ENCODE results near the gene NEK10.
"Not testable (repeated sequence)": the region's sequence is repeated elsewhere in the genome, so short reads cannot be mapped to it uniquely, and the experiment has no call there.

Gene NEK10

DNA sequence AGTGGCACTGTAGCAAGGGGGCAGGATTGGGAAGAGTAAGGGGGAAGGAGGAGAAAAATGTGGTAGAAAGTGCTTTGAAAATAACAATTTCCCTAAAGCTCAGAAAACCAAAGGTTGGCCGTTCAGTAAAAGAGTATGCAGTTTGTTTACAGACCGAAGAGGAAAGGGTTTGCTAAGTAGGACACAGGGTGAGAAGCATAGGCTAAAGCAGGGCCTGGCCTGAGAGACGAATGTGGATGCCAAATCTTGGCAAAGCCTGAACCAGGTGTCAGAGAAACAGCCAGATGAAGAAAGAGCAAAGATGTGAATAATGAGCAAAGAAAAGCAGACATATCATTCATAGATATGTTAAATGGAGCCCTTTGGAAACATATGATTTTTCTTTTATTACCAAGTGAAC, 17.1 kb downstream of the NEK10 start:
- no peak for DNase-seq (ENCODE audit: low read depth, low spot score)

DNA sequence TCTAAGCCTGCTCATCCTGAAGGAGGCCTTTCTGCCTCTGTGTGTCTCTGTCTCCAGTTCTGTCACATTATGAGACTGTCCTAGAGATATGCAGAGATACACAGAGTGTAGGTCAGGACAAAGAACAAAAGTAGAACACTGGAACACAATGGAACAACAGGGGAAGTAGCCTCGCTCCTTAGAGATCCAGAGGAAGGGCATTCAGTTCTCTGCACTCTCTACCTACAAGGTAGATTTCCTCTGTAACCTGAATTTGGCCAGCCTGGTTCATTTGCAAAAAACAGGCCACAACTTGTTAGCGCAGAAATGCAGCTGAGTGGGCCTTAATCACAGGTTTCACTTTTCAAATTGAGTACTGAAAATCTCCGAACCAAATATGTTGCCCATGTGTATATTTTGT, 19.4 kb downstream of the NEK10 start:
- no peak for DNase-seq (ENCODE audit: low read depth, low spot score)

DNA sequence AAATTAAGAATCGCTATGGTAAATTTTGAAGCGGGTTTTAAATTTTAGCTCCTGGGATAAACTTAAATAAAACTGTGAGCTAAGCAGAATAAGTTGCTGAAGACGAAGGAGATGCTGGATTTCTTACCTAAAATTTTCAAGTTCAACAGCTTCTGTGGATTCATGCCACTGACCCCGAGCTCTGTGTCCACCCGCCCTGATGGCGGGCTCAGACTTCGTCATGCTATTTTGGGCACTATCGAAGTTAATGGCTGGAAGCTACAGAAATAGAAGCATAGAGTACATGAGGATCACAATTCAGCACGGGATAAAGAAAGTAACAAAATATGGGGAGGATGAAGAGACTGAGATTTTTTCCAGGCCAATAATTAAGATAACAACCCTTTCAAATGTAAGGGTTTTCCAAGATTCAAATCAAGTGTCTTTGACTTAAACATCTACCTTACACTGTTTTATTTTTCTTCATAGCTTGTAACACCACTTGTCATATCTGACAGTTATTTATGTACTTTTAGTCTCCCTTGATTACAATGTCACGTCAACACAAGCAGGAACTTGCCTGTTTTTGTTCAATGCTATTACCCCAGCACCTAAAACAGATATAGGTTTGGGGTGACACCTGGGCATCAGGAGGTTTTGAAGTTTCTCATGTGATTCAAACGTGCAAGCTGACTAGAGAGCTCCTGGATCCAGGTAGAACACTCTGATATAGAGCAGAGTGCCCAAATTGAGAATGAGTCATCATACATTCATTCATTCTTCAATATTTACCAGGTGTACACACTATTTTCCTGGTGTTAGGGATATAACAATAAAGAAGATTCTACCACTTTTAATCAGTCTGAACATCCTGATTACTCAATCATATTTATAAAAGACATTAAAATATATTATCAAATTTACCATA, 23.0 kb downstream of the NEK10 start:
- no peak for DNase-seq (ENCODE audit: low read depth, low spot score)

DNA sequence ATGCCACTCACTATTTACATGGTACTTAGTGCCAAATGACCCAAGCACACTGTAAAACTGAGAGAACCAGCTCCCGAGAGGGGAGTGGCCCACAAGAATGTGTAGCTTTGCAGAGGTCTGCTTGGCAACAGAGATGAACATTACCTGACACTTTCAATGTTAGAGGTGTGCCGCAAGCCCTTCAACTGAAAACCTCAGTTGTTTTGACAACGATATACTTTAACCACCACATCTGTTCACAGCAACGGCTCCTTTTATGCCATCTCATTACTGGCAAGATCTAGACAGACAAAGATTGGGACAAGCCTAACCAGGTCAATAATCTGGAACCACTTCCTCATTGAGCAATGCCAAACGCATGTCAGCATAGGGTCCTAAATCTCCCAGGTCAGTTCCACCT, 23.7 kb downstream of the NEK10 start:
- no peak for DNase-seq (ENCODE audit: low read depth, low spot score)

DNA sequence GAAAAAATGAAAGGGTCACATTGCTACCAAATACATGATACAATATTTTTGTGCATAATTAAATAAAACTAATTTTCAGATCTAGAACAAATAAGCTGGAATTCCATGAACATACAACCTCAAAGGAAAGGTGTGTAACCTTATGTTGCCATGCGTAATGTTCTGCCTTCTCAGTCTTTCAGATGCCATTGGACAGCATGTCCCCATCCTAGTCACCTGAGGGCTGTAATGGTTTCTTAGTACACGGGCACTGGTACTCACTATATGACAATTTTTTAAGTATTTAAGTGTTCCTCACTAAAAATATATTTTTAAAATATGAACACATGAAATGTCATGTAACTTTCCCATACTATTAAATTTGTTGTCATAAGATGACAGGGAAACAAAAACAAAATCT, 24.1 kb downstream of the NEK10 start:
- DNase-seq (ENCODE audit: low read depth, low spot score), result no peak

DNA sequence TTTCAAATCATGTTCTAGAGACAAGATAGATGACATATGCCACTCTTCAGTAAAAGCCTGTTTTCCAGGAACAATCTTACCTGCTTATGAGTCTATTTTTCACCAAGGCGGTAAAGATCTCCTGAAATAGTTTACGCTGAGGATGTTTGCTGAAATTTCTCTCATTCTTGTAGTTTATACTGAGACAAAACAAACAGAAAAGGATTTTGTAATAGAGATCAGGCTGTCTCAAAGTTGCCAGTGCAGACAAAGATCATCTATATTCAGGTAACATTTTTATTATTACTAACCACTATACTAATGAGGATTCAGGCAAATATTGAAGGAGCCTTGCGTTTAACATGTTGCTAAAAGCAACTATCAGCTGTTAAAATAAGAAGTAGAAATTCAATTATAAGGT, 25.0 kb downstream of the NEK10 start:
- DNase-seq (ENCODE audit: low read depth, low spot score), result no peak

DNA sequence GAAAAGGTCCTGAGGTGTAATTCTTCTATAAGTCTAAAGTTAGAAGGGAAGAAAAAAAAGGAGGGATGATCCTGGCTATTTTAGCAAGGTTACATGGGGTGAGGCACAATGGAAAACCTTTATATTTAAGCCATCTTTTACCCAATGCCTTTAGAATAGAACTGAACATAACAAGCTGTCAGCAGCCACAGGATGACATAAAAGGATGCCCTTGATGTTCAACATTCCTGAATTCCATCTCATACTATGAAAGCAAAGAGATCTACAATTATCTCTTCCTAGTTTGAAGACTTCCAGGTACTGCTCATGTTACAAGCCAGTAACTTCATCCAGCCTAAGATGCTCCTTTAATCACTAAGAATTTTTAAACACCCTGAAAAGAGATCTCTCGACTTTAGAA, 26.9 kb downstream of the NEK10 start:
- no peak for DNase-seq (ENCODE audit: low read depth, low spot score)

DNA sequence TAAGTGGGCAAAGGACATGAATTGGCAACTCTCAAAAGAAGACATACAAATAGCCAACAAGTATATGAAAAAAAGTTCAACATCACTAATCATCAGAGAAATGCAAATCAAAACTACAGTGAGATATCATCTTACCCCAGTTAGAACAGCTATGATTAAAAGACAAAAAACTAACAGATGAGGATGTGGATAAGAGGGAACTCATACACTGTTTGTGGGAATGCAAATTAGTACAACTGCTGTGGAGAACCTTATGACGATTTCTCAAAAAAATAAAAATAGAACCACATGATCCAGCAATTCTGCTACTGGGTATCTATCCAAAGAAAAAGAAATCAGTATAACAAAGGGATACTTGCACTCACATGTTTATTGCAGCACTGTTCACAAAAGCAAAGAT, 28.6 kb downstream of the NEK10 start:
- DNase-seq (ENCODE audit: low read depth, low spot score), result no peak

DNA sequence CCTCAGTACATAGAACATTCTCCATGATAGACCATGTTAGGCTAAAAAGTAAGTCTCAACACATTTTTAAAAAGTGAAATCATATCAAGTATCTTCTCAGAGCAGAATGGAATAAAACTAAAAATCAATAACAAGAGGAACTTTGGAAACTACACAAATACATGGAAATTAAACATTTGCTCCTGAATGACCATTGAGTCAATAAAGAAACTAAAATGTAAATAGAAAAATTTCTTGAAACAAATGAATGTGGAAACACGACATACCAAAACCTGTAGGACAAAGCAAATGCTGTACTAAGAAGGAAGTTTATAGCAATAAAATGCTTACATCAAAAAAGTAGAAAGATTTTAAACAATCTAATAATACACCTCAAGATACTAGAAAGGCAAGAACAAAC, 33.6 kb downstream of the NEK10 start:
- no peak for DNase-seq (ENCODE audit: low read depth, low spot score)

DNA sequence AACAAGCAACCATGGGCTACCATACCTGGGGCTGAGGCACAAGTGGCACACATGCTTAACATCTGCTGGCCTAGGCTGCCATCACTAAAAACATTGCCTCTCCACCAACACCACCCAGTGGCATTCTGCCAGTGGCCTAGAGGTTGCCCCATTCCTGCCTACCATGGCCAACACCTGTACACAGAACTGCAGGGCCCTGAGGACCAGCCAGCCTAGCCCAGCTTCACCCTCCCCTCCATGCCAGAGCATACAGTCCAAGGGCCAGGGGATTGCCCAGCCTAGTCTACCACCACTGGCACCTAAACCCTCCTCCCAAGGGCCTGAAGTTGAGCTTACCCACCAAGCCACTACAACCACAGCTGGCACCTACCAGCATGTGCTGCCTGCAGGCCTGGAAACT, 35.3 kb downstream of the NEK10 start:
- DNase-seq (ENCODE audit: low read depth, low spot score), result no peak

DNA sequence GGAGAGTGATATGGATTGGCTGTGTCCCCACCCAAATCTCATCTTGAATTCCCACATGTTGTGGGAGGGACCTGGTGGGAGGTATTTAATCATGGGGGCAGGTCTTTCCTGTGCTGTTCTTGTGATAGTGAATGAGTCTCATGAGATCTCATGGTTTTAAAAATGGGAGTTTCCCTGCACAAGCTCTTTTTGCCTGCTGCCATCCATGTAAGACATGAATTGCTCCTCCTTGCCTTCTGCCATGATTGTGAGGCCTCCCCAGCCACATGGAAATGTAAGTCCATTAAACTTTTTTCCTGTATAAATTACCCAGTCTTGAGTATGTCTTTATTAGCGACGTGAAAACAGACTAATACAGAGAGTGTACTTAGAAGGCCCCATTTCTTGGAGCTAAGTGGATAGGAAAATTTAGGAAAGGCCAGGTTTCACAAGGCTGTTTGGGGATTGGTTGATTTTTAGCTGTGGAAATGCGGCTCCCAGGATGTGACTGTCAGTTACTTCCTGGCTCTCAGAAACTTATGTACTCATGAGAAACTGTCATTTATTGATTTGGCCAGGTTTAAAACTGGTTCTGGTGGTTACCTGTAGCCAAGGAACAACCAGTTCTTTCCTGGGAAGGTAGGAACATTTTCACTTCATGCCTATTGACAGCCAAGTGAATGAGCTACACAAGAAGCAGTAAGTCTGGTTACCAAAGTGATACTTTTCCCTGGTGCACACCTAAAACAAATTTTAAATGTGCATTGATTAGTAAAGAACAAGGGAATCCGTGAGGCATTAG, 40.0 kb downstream of the NEK10 start:
- DNase-seq (ENCODE audit: low read depth, low spot score), result not testable (repeated sequence)

DNA sequence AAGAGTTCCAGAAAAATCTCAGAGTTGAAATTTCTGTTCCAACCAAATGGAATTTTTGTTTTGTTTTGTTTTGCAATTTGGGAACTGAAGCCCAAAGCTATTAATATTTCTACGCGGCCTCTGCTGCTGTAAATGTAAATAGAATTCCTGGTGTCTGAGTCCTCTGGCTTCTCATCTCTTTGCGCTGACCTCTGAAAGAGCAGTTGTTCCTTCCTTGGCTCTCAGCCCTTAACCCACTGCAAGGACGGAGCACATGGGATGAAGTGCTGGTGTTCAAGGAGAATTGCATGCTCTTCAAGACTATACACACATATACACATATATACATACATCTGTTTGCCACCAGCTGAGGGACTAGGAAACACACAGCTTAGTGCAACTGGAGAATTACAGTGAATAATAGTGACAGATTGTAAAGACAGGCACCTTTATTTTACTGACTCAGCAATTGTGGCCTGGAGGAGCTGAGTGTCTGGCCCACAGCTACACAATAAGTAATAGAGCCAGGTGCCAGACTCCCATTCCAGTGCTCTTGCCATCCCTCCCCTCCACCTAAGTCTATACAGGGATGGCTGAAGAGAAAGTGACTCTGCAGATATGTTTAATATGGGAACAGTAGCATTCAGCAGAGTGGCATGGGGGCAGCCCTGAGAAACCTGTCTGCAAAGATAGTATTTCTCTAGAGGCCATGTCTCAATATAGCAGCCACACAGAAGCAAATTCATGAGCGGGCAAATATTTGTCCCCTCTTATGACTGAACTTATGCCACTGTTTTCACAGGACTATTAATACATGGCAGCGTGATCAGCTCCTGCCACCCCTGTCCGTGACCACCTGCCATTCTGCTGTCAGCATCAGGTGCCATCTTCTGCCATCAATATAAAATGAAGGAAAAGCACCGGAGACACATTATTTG, 42.3 kb downstream of the NEK10 start:
- DNase-seq (ENCODE audit: low read depth, low spot score), result no peak

DNA sequence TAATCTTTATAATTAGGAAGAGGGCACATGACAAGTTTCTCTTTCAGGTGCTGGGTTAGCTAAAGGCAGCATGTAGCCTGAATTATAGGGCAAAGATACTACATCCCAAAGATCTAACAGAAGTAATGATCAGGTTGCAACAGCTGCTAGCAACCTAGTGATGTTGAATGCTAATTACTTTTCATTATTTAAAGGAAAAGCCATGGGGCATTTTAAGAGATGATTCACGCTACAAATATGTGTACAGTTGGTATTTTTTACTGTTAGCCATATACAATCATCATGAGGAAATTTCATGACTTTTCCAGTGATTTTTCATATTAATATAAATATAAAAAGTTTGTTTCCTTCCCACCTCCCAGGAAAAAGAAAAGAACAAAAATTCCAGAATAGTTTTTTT, 43.0 kb downstream of the NEK10 start:
- DNase-seq (ENCODE audit: low read depth, low spot score), result no peak

DNA sequence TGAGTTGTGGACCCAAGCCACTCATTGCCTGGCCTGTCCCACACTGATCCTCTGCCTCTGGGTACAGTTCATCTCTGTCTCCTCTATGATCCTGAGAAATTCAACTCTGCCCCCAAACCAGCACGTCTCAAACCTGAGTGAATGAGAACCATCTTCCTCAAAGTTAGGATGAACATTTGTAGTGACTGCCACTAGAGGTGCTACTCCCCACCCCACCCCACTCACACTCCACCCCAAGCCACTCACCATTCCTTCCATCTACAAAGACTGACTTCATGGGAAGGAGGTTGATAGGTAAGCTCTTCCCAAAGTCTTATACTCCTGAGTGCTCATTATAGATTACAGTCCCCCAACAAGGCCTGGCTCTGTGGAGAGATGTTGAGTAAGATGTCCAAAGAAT, 43.8 kb downstream of the NEK10 start:
- DNase-seq (ENCODE audit: low read depth, low spot score), result no peak

DNA sequence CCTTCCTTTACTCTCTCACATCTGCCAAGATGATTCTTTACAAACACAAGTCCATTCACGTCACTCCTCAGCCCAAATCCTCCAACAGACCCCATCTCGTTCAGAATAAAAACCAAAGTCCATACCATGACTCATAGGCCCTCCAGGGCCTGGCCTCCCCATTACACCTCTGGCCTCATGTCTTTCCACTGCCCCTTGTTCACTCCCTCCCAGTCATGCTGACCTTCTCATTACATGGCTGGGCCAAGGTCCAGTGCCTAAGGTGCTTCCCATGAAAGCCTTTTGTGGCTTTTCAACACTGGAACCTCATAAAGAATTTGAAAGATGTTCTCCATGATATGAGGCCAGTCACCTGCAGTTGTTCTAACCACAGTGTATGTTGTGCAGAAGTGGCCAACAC, 44.5 kb downstream of the NEK10 start:
- no peak for DNase-seq (ENCODE audit: low read depth, low spot score)

DNA sequence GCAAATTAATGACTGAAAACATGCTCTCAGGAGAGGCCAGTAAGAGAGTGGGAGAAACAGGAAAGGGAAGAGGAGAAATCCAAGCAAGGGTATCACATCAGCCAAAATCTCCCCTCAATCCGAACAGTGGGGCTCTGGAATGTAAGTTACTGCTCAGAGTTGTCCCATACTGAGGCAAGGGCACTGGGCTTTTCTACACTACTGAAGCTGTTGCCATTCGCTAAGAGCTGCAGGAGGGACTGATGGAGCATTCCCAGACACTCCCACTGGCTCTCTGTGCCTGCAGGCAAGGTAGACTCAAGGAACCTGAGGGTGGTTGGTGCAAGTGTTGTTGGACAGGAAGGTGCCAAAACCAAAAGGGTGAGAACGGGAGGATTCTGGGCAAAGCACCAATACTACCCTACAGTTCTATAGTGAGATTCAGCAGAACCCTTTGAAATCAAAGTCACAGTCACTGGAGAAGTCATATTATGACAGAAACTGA, 46.1 kb downstream of the NEK10 start:
- no peak for DNase-seq (ENCODE audit: low read depth, low spot score)

DNA sequence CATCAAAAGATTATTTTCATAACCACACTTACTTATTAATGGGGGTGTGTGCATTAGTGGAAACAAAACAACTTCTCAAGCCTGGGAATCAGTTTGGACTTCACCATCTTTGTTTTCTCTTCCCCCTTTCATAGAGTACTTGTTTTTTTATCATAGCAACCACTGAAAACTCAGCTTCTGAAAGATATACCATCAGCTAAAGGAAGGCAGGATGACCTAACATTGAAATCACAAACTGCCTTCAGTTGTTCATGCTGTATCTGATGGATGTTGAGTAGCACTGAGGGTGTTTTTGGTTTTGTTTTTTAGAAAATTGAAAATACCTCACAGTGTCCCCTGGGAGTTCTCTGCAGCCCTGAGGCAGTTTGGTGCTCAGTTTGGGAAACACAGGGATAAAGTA, 46.5 kb downstream of the NEK10 start:
- no peak for DNase-seq (ENCODE audit: low read depth, low spot score)

DNA sequence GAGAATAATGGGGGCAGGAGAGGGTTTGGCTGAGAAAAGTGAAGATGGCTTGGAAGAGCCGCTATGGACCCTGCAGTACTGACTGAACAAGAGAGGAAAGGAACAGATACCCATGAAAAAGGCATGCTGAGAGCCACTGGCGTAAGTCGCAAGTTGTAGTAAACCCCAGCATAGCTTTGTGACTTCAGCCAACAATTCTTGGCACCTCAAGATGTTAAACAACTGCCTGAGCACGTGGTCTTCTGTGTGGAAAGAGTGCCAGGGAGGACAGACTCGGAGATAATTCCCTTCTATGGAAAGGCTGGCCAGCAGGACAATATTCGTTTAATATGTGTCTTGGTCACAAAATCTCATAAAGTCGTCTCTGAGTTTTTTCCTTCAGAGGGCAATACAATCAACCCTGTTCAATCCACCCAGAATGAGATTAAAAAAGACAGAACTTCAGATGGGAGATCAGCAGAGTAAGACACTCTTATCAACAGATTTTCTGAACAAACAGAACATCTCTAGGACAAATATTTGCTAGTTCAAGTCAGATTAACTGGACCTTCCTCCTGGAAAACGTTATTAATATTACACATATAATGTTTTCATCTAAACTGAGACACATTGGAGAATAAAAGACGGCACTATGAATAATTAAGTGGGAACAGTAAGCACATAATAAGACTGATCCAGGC, 49.2 kb downstream of the NEK10 start:
- DNase-seq (ENCODE audit: low read depth, low spot score), result no peak

DNA sequence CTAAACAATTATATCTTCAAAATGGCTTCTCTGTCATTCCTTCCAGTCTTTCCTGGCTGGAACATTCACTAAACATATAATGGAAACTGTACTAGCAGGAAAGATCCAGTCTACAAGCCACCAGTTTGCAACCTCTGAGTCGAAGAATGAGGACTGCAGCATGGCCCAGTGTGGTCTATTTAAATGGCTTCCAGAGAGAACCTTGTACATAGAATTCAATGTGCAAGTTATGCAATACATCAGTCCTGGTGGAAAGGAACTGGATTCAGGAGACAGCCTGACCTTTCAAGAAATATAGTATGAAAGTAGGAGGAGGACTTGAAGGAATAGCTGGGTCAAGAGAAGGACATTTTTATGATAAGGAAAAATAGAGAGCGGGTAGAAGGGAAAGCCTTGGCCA, 49.9 kb downstream of the NEK10 start:
- no peak for DNase-seq (ENCODE audit: low read depth, low spot score)

DNA sequence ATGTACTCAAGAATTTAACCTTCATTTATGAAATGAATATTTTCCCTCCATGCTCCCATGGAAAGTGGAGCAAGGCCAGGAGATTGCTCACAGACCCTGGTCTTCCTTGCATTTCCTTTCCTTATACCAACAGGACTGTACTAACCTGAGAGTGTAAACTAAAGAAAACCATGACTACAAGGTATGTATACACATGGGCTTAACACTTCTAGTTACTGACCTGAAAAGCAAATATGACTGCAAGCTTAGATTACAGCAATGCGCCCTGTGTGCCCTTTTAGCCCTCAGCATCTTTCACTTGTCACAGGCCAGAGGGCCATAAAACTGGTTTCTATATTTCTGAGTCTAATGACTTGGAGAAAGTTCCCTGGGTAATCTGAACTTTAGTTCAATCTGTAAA, 52.1 kb downstream of the NEK10 start:
- DNase-seq (ENCODE audit: low read depth, low spot score), result no peak

DNA sequence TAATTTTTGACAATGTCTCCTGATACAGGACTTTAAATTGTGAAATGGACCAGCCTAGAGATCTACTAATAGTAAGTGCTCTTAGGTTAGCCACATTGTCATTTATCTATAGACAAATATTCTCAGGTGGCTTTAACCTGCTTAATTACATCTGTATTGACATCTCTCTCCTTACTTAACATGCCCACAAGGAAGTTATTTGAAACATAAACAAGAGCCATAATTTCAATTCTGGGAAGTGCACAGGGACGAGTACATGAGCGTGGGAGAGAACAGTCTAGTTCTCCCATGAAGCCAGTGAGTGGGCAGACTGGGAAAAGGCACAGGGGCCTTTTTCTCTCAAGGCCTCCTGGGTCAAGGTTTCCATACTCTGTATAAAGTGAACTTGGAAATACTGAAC, 54.2 kb downstream of the NEK10 start:
- DNase-seq (ENCODE audit: low read depth, low spot score), result no peak

Data from activated naive CD8-positive, alpha-beta T cell treated with anti-CD3 and anti-CD28 coated beads, Interleukin-2, amount 50 U/mL, for 16 hours (primary cell).